ENCODE results near the gene BEND6. TPM values are rescaled to one million over a fixed set of nuclear protein-coding genes. Genes with fewer than 3 reads are reported as not detected.

BEND6 gene
- total RNA-seq, 1 donor = 34.8 TPM

DNA sequence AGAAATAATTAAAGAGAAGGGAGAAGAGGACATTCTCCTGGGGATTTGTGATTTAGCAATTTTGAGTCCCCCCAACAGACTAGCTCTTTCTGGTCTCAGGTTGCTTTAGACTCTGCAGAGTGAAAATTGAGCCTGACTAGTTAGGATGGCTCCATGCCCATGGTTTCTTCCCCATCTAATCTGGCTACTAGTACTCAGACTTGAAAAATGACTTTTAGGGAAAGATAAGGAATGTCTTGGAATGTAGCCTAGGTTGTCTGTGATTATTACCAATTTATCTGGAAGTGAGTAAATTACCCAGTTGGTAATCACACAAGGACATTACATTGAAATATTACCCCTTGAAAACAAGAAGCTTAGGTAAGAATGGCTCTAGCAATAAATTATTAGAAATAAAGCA, 4.2 kb downstream of the BEND6 start:
- no peak overlapping the region for H3K4me3 ChIP-seq (ENCODE audit: low read depth, low read length)
- peak; percentile 84 for DNase-seq (ENCODE audit: low read depth)
- no peak for TF ChIP-seq CTCF (IDR thresholded peaks at IDR 0.05; ENCODE audit: insufficient read depth, low read length)

- H3K4me3 ChIP-seq (ENCODE audit: low read depth, low read length) = no peak overlapping the region
- TF ChIP-seq CTCF (IDR thresholded peaks at IDR 0.05; ENCODE audit: insufficient read depth, low read length) = no peak
- DNase-seq (ENCODE audit: low read depth) = peak; percentile 82
Measured at GRCh38 chr6:56959938-56960337, 5.0 kb downstream of the BEND6 start.

DNA sequence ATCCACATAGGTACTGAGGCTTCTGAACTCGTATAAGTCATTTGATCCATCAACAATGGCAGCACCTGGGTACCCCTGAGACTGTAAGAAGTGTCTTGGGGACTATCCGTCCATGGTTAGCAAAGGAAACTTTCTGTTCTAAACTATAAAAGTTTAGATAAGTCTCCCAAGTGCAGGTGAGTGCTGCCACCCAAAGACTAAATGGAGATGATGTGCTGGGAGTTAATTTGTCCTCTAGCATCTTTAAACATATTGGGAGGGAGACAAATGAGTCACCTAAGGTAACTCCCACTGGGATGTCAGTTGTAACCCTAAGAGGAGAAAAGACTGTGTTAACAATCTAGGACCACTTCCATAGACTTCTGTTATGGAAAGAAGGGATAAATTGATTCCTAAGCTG, 6.2 kb downstream of the BEND6 start:
- no peak for DNase-seq (ENCODE audit: low read depth)
- no peak overlapping the region for H3K4me3 ChIP-seq (ENCODE audit: low read depth, low read length)
- no peak for TF ChIP-seq CTCF (IDR thresholded peaks at IDR 0.05; ENCODE audit: insufficient read depth, low read length)

DNA sequence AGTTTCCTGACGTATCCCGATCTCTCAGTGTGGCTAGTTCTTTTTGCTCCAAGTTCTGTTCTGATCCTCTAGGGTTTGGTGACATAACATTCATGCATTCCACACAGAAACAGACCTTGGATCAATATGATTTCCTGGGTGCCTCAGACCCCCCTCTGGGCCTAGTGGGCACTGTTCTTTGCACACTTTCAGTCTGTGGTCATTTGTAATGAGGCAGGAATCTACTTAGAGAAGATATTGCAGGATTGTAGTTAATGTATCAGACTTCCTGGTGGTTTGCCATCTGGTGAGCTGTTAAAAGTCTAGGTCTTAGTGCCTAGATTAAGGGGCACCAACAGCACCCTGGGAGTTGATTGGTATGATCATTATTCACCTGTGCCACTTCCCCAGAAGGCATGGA, 7.5 kb downstream of the BEND6 start:
- DNase-seq (ENCODE audit: low read depth) = no peak
- TF ChIP-seq CTCF (IDR thresholded peaks at IDR 0.05; ENCODE audit: insufficient read depth, low read length) = no peak
- H3K4me3 ChIP-seq (ENCODE audit: low read depth, low read length) = no peak overlapping the region

DNA sequence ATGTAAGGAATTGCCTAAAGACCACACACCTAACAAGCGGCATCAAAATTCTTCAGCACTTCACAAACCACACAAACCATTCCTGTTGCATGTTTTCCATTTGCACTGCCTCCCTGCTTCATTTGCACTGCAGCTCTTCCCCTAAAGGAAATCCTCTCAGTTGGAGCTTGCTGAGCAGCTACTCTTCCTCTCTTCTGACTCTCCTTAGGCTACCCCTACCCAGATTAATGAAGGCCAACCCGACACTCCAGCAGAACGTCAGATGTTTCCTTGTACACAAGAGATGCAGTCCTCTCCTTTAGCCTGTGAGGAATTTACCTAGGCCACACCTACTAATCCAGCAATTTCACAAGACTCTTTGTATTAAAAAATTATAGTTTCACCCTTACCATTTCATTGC, 8.1 kb downstream of the BEND6 start:
- H3K4me3 ChIP-seq (ENCODE audit: low read depth, low read length) = no peak overlapping the region
- no peak for DNase-seq (ENCODE audit: low read depth)
- TF ChIP-seq CTCF (IDR thresholded peaks at IDR 0.05; ENCODE audit: insufficient read depth, low read length) = no peak

- TF ChIP-seq CTCF (IDR thresholded peaks at IDR 0.05; ENCODE audit: insufficient read depth, low read length) = no peak
- no peak for DNase-seq (ENCODE audit: low read depth)
Measured at GRCh38 chr6:56963793-56964192, 8.9 kb downstream of the BEND6 start.

GRCh38 chr6:56965126-56965525, 10.2 kb downstream of the BEND6 start:
- TF ChIP-seq CTCF (IDR thresholded peaks at IDR 0.05; ENCODE audit: insufficient read depth, low read length) = no peak
- H3K4me3 ChIP-seq (ENCODE audit: low read depth, low read length) = no peak overlapping the region
- DNase-seq (ENCODE audit: low read depth) = no peak

More at GRCh38 chr6:56963793-56964192, 8.9 kb downstream of the BEND6 start:
- no peak overlapping the region for H3K4me3 ChIP-seq (ENCODE audit: low read depth, low read length)

All from fibroblast of the aortic adventitia (primary cell).